Measurements from ENCODE around the gene SERPINA9.
"Not testable (repeated sequence)": the region's sequence is repeated elsewhere in the genome, so short reads cannot be mapped to it uniquely, and the experiment has no call there.

SERPINA9 gene

DNA sequence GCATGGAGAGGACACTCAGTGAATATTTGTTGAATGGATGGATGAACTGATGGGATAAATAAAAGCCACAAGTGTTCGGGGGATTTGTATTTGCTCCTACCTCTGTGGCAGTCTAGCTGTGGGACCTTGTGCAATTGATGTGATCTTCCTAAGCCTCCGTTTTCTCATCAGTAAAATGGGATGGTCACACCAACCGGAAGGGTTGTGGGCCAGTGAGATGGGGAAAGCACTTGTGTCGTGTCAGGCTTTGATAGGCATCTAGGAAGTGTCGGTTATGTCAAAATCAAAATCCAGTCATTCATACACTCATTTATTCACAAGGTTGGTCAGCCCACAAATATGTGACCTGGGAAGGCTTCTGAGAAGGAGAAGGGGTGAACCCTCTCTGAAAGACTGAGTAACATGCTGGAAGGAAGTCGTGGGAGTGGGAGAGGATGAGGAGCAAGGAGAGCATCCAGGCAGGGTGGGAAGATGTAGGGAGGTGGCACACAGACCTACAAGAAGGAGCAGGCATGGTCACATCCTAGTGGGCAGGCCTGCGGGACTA, 7.8 kb upstream of the SERPINA9 start:
- no peak overlapping the region for H3K23ac ChIP-seq (ENCODE audit: low read length in 2 of 2)
- H3K36me3 ChIP-seq (ENCODE audit: control insufficient read depth in 1 of 2, insufficient read depth in 2 of 2, low read depth in 1 of 2, low read length in 2 of 2): no peaks in the 10 kb centered on the region
- no peak overlapping the region for H4K91ac ChIP-seq (ENCODE audit: low read length)
- H2AK5ac ChIP-seq (ENCODE audit: low read length, severe bottlenecking): peak overlapping the region; percentile 39
- no peak overlapping the region for H2BK5ac ChIP-seq (ENCODE audit: low read depth, low read length, poor library complexity, severe bottlenecking)
- DNase-seq: no peak
- H2BK12ac ChIP-seq (ENCODE audit: low read length in 2 of 2): no peak overlapping the region
- H3K79me1 ChIP-seq (replicated peaks; ENCODE audit: low read length, poor library complexity, severe bottlenecking): no peaks in the 10 kb centered on the region
- H3K4ac ChIP-seq (ENCODE audit: low read depth in 1 of 2, low read length in 2 of 2): no peak overlapping the region
- peaks cover 29% of the 10 kb centered on the region for H3K4me1 ChIP-seq (ENCODE audit: control insufficient read depth, insufficient read depth, low read depth, low read length)
- no peak overlapping the region for H3K4me3 ChIP-seq (ENCODE audit: insufficient read depth in 1 of 2, low read depth in 1 of 2, low read length in 2 of 2)
- H2BK120ac ChIP-seq (ENCODE audit: low read depth, low read length): no peak overlapping the region
- peaks cover 13% of the 10 kb centered on the region for H3K9me3 ChIP-seq (ENCODE audit: control insufficient read depth, low read length)
- H3K4me2 ChIP-seq (ENCODE audit: low read length, poor library complexity, severe bottlenecking): no peak overlapping the region
- H3K18ac ChIP-seq (ENCODE audit: low read depth in 1 of 2, low read length in 2 of 2): no peak overlapping the region
- H3K14ac ChIP-seq (ENCODE audit: low read length in 2 of 2): no peak overlapping the region
- no peak overlapping the region for H2AFZ ChIP-seq (ENCODE audit: low read depth, low read length)
- H4K8ac ChIP-seq (ENCODE audit: low read length): no peak overlapping the region
- H3K9ac ChIP-seq (ENCODE audit: low read length): no peak overlapping the region
- H3K27me3 ChIP-seq (ENCODE audit: control insufficient read depth in 1 of 2, insufficient read depth in 1 of 2, low read length in 2 of 2): peaks cover 0 to 28% of the 10 kb centered on the region in 2 experiments
- no peak overlapping the region for H3K27ac ChIP-seq (ENCODE audit: low read length, poor library complexity, severe bottlenecking)
- no peak overlapping the region for H2BK15ac ChIP-seq (ENCODE audit: low read depth, poor library complexity, severe bottlenecking)
- 74% methylated on average over 6 of the region's 7 CpGs for WGBS

DNA sequence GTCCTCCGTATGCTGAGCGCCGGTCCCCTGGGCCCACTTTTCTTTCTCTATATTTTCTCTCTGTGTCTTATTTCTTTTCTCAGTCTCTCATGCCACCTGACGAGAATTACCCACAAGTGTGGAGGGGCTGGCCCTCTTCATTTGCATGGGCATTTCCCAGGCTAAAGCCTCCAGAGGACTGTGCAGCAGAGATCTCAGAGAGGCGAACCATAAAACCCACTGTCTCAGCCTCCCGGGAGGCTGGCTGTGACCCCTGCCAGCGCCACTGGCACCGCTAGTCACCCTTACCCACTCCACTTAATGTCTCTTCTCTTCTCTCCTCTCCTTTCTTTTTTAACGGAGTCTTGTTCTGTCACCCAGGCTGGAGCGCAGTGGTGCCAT, 7.1 kb upstream of the SERPINA9 start:
- Histone ChIP-seq H3K4me1 (ENCODE audit: control insufficient read depth, insufficient read depth, low read depth, low read length) (peaks cover 29% of the 10 kb centered on the region), H2BK120ac (ENCODE audit: low read depth, low read length) (no peak overlapping the region), H2AFZ (ENCODE audit: low read depth, low read length) (no peak overlapping the region), H3K14ac (ENCODE audit: low read length in 2 of 2) (no peak overlapping the region), H3K79me1 (replicated peaks; ENCODE audit: low read length, poor library complexity, severe bottlenecking) (no peaks in the 10 kb centered on the region), H3K4me3 (ENCODE audit: insufficient read depth in 1 of 2, low read depth in 1 of 2, low read length in 2 of 2) (no peak overlapping the region), H3K9ac (ENCODE audit: low read length) (no peak overlapping the region), H2BK5ac (ENCODE audit: low read depth, low read length, poor library complexity, severe bottlenecking) (no peak overlapping the region), H3K36me3 (ENCODE audit: control insufficient read depth in 1 of 2, insufficient read depth in 2 of 2, low read depth in 1 of 2, low read length in 2 of 2) (no peaks in the 10 kb centered on the region), H4K8ac (ENCODE audit: low read length) (no peak overlapping the region), H3K23ac (ENCODE audit: low read length in 2 of 2) (no peak overlapping the region), H3K27ac (ENCODE audit: low read length, poor library complexity, severe bottlenecking) (no peak overlapping the region), H3K9me3 (ENCODE audit: control insufficient read depth, low read length) (peaks cover 21% of the 10 kb centered on the region), H2AK5ac (ENCODE audit: low read length, severe bottlenecking) (no peak overlapping the region), H2BK12ac (ENCODE audit: low read length in 2 of 2) (no peak overlapping the region), H3K4ac (ENCODE audit: low read depth in 1 of 2, low read length in 2 of 2) (no peak overlapping the region), H3K4me2 (ENCODE audit: low read length, poor library complexity, severe bottlenecking) (no peak overlapping the region), H3K27me3 (ENCODE audit: control insufficient read depth in 1 of 2, insufficient read depth in 1 of 2, low read length in 2 of 2) (peaks cover 0 to 25% of the 10 kb centered on the region in 2 experiments), H4K91ac (ENCODE audit: low read length) (no peak overlapping the region), H3K18ac (ENCODE audit: low read depth in 1 of 2, low read length in 2 of 2) (no peak overlapping the region), H2BK15ac (ENCODE audit: low read depth, poor library complexity, severe bottlenecking) (no peak overlapping the region)
- 87% methylated on average over 10 of the region's 10 CpGs for WGBS
- no peak for DNase-seq

DNA sequence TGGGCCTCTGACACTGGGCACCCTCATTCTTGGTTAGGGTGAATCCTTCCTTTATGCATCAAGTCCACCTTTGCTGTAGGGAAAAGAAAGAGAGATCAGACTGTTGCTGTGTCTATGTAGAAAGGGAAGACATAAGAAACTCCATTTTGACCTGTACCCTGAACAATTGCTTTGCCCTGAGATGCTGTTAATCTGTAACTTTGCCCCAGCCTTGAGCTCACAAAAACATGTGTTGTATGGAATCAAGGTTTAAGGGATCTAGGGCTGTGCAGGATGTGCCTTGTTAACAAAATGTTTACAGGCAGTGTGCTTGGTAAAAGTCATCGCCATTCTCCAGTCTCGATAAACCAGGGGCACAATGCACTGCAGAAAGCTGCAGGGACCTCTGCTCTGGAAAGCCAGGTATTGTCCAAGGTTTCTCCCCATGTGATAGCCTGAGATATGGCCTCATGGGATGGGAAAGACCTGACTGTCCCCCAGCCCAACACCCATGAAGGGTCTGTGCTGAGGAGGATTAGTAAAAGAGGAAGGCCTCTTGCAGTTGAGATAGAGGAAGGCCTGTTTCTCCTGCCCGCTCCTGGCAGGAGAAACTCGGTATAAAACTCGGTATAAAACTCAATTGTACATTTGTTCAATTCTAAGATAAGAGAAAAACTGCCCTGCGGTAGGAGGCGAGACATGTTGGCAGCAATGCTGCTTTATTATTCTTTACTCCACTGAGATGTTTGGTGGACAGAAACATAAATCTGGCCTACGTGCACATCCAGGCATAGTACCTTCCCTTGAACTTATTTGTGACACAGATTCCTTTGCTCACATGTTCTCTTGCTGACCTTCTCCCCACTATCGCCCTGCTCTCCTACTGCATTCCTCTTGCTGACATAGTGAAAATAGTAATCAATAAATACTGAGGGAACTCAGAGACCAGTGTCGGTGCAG, 6.4 kb upstream of the SERPINA9 start:
- H3K4me3 ChIP-seq (ENCODE audit: insufficient read depth in 1 of 2, low read depth in 1 of 2, low read length in 2 of 2); H3K14ac ChIP-seq (ENCODE audit: low read length in 2 of 2); H3K18ac ChIP-seq (ENCODE audit: low read depth in 1 of 2, low read length in 2 of 2); H3K4ac ChIP-seq (ENCODE audit: low read depth in 1 of 2, low read length in 2 of 2); H2AK5ac ChIP-seq (ENCODE audit: low read length, severe bottlenecking); H2AFZ ChIP-seq (ENCODE audit: low read depth, low read length); H2BK120ac ChIP-seq (ENCODE audit: low read depth, low read length); H2BK15ac ChIP-seq (ENCODE audit: low read depth, poor library complexity, severe bottlenecking); DNase-seq; H4K91ac ChIP-seq (ENCODE audit: low read length); H3K23ac ChIP-seq (ENCODE audit: low read length in 2 of 2); H3K79me1 ChIP-seq (replicated peaks; ENCODE audit: low read length, poor library complexity, severe bottlenecking); H3K36me3 ChIP-seq (ENCODE audit: control insufficient read depth in 1 of 2, insufficient read depth in 2 of 2, low read depth in 1 of 2, low read length in 2 of 2); H4K8ac ChIP-seq (ENCODE audit: low read length); H2BK12ac ChIP-seq (ENCODE audit: low read length in 2 of 2); H3K9ac ChIP-seq (ENCODE audit: low read length); H3K4me2 ChIP-seq (ENCODE audit: low read length, poor library complexity, severe bottlenecking): not testable (repeated sequence)
- H3K27me3 ChIP-seq (ENCODE audit: control insufficient read depth in 1 of 2, insufficient read depth in 1 of 2, low read length in 2 of 2): peaks cover 0 to 18% of the 10 kb centered on the region in 2 experiments
- peak overlapping the region; percentile 58 for H2BK5ac ChIP-seq (ENCODE audit: low read depth, low read length, poor library complexity, severe bottlenecking)
- 73% methylated on average over 10 of the region's 10 CpGs for WGBS
- H3K4me1 ChIP-seq (ENCODE audit: control insufficient read depth, insufficient read depth, low read depth, low read length): peaks cover 29% of the 10 kb centered on the region
- H3K9me3 ChIP-seq (ENCODE audit: control insufficient read depth, low read length): peaks cover 27% of the 10 kb centered on the region
- H3K27ac ChIP-seq (ENCODE audit: low read length, poor library complexity, severe bottlenecking): peak overlapping the region; percentile 86

DNA sequence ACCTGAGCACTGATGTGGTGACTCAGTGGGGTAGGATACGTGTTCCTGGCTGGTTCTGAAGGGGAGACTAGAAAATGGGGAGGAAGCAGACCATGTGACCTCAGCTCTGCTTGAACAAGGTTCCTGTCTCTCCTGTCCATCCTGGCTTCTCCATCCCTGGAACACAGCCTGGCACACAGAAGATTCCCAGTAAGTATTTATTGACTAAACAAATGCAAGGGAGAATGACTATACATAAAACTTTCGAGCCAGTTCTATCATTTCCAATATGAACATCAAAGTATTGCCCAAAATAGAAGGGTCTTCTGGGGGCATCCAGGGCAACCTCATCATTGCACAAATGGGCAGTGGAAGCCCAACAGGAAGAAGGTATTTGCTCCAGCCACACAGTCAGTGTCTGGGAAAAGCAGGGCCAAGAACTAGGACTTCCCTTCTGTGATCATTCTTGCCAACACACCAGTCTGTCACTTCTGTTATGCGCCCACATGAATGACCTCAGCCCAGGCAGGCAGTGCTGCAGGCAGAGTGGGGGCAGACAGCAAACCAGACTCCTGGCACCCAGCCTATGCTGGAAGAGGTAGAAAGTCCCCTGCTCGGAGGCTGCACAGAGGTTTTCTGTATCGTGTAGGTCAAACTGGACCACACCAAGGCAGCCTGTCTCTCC, 5.6 kb upstream of the SERPINA9 start:
- Histone ChIP-seq H2BK15ac (ENCODE audit: low read depth, poor library complexity, severe bottlenecking) (no peak overlapping the region), H3K4me2 (ENCODE audit: low read length, poor library complexity, severe bottlenecking) (peak overlapping the region; percentile 22), H3K27me3 (ENCODE audit: control insufficient read depth in 1 of 2, insufficient read depth in 1 of 2, low read length in 2 of 2) (peaks cover 0 to 10% of the 10 kb centered on the region in 2 experiments), H3K27ac (ENCODE audit: low read length, poor library complexity, severe bottlenecking) (peak overlapping the region; percentile 86), H3K9ac (ENCODE audit: low read length) (no peak overlapping the region), H3K79me1 (replicated peaks; ENCODE audit: low read length, poor library complexity, severe bottlenecking) (no peaks in the 10 kb centered on the region), H2BK120ac (ENCODE audit: low read depth, low read length) (no peak overlapping the region), H3K14ac (ENCODE audit: low read length in 2 of 2) (no peak overlapping the region), H2BK5ac (ENCODE audit: low read depth, low read length, poor library complexity, severe bottlenecking) (peak overlapping the region; percentile 58), H3K18ac (ENCODE audit: low read depth in 1 of 2, low read length in 2 of 2) (no peak overlapping the region), H3K36me3 (ENCODE audit: control insufficient read depth in 1 of 2, insufficient read depth in 2 of 2, low read depth in 1 of 2, low read length in 2 of 2) (no peaks in the 10 kb centered on the region), H3K23ac (ENCODE audit: low read length in 2 of 2) (no peak overlapping the region), H3K4ac (ENCODE audit: low read depth in 1 of 2, low read length in 2 of 2) (no peak overlapping the region), H2AFZ (ENCODE audit: low read depth, low read length) (no peak overlapping the region), H4K91ac (ENCODE audit: low read length) (no peak overlapping the region), H4K8ac (ENCODE audit: low read length) (no peak overlapping the region), H3K9me3 (ENCODE audit: control insufficient read depth, low read length) (peaks cover 30% of the 10 kb centered on the region), H2AK5ac (ENCODE audit: low read length, severe bottlenecking) (peak overlapping the region; percentile 2), H2BK12ac (ENCODE audit: low read length in 2 of 2) (no peak overlapping the region), H3K4me1 (ENCODE audit: control insufficient read depth, insufficient read depth, low read depth, low read length) (peaks cover 29% of the 10 kb centered on the region), H3K4me3 (ENCODE audit: insufficient read depth in 1 of 2, low read depth in 1 of 2, low read length in 2 of 2) (no peak overlapping the region)
- no peak for DNase-seq
- 56% methylated on average over 5 of the region's 5 CpGs for WGBS

Measured in mesenchymal stem cell (in vitro differentiated cells and primary cell).